ENCODE measurements around the gene LIN7C.

Gene LIN7C

GRCh38 chr11:27504205-27504604, 2.4 kb downstream of the LIN7C start:
- in situ Hi-C loops (cut with MboI; ENCODE audit: low sequenced_read_pairs, unreplicated experiment), result no loop called here
- no peak for DNase-seq (ENCODE audit: low spot score)
- no peak for TF ChIP-seq CTCF (IDR thresholded peaks at IDR 0.05; ENCODE audit: borderline replicate concordance, control extremely low read depth, extremely low read depth, insufficient read depth, missing control alignments)

- no peak for DNase-seq (ENCODE audit: low spot score)
- in situ Hi-C loops (cut with MboI; ENCODE audit: low sequenced_read_pairs, unreplicated experiment), result no loop called here
- no peak for TF ChIP-seq CTCF (IDR thresholded peaks at IDR 0.05; ENCODE audit: borderline replicate concordance, control extremely low read depth, extremely low read depth, insufficient read depth, missing control alignments)
These were observed 5.5 kb downstream of the LIN7C start for GRCh38 chr11:27501100-27501499.

- in situ Hi-C loops (cut with MboI; ENCODE audit: low sequenced_read_pairs, unreplicated experiment), result loop anchor here (10.0 to 25.0 kb wide), 2 partner anchors 313 to 736 kb away; no protein-coding TSS in a partner anchor
- no peak for TF ChIP-seq CTCF (IDR thresholded peaks at IDR 0.05; ENCODE audit: borderline replicate concordance, control extremely low read depth, extremely low read depth, insufficient read depth, missing control alignments)
These were observed 8.7 kb downstream of the LIN7C start for GRCh38 chr11:27497911-27498310.

GRCh38 chr11:27497284-27497866, 9.2 kb downstream of the LIN7C start:
- peak; percentile 30 for DNase-seq (ENCODE audit: low spot score)
- peak; percentile 25 for TF ChIP-seq CTCF (IDR thresholded peaks at IDR 0.05; ENCODE audit: borderline replicate concordance, control extremely low read depth, extremely low read depth, insufficient read depth, missing control alignments)
- in situ Hi-C loops (cut with MboI; ENCODE audit: low sequenced_read_pairs, unreplicated experiment), result loop anchor here (10.0 to 25.0 kb wide), 2 partner anchors 313 to 735 kb away; no protein-coding TSS in a partner anchor

More at GRCh38 chr11:27497911-27498310, 8.7 kb downstream of the LIN7C start:
- no peak for DNase-seq (ENCODE audit: low spot score)

GRCh38 chr11:27496461-27496860, 10.1 kb downstream of the LIN7C start:
- no peak for DNase-seq (ENCODE audit: low spot score)
- in situ Hi-C loops (cut with MboI; ENCODE audit: low sequenced_read_pairs, unreplicated experiment), result loop anchor here (10.0 to 25.0 kb wide), 2 partner anchors 312 to 734 kb away; no protein-coding TSS in a partner anchor
- TF ChIP-seq CTCF (IDR thresholded peaks at IDR 0.05; ENCODE audit: borderline replicate concordance, control extremely low read depth, extremely low read depth, insufficient read depth, missing control alignments), result no peak

- in situ Hi-C loops (cut with MboI; ENCODE audit: low sequenced_read_pairs, unreplicated experiment), result loop anchor here (10.0 to 25.0 kb wide), 2 partner anchors 311 to 734 kb away; no protein-coding TSS in a partner anchor
These were observed 10.8 kb downstream of the LIN7C start for GRCh38 chr11:27495710-27496300.

More at GRCh38 chr11:27495710-27496300, 10.8 kb downstream of the LIN7C start:
- no peak for TF ChIP-seq CTCF (IDR thresholded peaks at IDR 0.05; ENCODE audit: borderline replicate concordance, control extremely low read depth, extremely low read depth, insufficient read depth, missing control alignments)
- no peak for DNase-seq (ENCODE audit: low spot score)

Measured in GM13976 (cell line).